Endometrium (tissue), 2 donors: ENCODE measurements around the gene FPGT.
A peak's percentile ranks its signal among the peaks of the same experiment; 100 is the strongest.
"Not testable (repeated sequence)": the region's sequence is repeated elsewhere in the genome, so short reads cannot be mapped to it uniquely, and the experiment has no call there.

Experiments
- FAIRE-seq: peaks from 2 replicates; lab custom pipeline; 2012; peaks lifted over from hg19 to GRCh38; lab: Jason Lieb, UNC
- donor health status: control.
- donor health status: control.

FPGT gene

DNA sequence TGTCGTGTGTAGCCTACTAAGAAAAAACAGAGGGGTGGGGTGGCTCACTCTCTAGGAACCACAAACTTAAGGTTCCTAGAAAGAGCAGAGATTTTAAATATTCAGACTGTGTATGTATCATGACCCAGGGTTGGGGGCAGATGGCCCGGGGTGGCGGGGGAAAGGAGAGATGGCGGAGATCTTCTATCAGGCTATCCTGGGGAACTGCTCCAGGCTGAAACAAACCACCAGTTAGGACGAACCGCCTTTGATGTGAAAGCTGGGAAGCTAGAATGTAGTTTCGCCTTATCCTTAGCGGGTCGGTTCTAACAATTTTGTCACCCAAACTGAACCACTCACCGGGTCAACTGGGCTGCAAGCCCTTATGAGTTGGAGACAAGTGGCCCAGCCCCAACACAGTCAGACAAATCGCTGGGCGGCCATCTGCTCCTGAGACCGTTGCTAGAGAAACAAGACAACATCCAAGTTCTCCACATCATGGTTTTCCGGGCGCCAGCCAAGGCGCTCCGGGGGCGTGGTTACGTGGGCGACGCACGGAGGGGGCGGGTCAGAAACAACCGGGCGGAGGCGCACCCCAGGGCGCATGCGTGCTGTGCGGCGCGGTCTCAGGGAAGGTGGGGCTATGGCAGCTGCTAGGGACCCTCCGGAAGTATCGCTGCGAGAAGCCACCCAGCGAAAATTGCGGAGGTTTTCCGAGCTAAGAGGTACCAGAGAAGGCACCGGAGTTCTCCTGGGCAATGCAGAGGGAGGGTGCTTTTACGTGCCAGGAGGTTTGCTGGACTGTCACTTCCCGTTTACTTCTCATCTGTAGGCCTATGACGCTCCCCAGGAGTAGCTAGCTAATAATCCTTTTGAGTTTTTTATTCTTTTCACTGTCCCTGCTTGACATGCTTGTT, at the start of gene FPGT, which contains the start of gene LRRIQ3:
Gene FPGT (plus strand): TSS at position 586 of the 896 bp plus-strand sequence. CDS start 37 bp downstream, at position 623.
Gene LRRIQ3 (minus strand): TSS at position 520 of the 896 bp plus-strand sequence. CDS start 14,492 bp downstream, outside the sequence.
- peak; percentile 94 for FAIRE-seq

- no peak for FAIRE-seq
Measured at GRCh38 chr1:74160046-74160445, 38.0 kb upstream of the FPGT start.

DNA sequence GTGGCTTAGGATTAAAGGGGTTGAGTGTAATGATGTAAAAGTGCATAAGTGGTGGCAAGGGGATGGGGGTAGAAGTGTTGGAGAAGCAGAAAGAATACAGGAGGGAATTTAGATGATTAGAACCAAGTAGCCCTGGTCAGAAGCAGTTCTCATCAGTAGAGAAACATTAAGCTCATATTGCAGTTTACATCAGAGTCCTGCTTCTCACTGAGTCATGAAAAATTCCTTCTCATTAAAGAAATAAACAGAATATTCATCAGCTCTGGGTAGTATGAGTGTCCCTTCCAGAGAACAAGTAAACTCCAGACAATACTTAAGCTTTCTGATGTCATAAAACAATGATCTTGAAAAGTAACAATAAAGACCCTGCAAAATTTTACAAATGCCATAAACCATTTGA, 36.5 kb upstream of the FPGT start:
- no peak for FAIRE-seq

DNA sequence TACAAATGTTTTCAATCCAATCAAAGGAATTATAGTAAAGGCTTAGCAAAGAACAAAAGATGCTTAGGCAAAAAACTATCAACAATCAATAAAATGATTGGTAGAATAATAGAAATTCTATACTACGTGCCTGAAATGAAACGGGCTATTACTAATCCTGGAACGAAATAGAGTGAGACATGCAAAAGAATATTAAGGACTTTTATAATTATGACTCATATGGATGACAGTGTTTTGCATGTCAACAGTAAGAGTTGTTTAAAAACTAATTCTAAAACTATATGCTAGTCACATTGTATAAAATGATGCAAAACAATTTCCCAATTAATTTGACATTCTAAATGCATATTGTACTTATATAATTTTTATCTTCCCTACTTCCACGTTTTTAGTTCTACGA, 35.7 kb upstream of the FPGT start:
- FAIRE-seq = no peak

- FAIRE-seq = not testable (repeated sequence)
Measured at GRCh38 chr1:74174423-74174822, 23.6 kb upstream of the FPGT start.

GRCh38 chr1:74180490-74180889, 17.6 kb upstream of the FPGT start:
- no peak for FAIRE-seq

DNA sequence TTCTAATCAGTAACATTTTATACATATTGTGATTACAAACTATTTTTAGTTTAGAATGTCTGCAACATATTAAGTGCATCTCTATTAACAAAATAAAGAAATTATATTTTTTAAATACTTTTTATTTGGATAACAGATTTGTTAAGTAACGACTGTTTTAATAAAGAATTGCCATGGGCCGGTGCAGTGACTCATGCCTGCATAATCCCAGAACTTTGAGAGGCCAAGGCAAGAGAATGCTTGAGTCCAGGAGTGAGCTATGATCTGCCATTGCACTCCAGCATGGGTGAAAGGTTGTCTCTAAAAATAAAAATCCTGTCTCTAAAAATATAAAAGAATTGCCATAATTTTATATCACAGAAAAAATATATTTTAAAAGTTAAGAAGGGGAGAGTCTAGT, 4.1 kb upstream of the FPGT start:
- FAIRE-seq = no peak

- FAIRE-seq = no peak
Measured at GRCh38 chr1:74195339-74195738, 2.7 kb upstream of the FPGT start.

GRCh38 chr1:74197255-74197654, 787 bp upstream of the FPGT start:
- FAIRE-seq = no peak

DNA sequence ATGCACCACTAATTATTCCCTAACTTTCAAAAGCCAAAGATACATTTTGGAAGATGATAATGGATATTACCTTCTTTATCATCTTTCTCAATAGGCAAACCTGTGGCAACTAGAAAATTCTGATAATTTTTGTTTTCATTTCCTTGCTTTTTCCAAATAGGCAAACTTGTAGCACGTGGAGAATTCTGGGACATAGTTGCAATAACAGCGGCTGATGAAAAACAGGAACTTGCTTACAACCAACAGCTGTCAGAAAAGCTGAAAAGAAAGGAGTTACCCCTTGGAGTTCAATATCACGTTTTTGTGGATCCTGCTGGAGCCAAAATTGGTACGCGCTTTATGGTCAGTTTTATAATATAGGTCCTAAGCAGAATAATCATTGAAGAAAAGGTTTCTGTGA, 1.5 kb downstream of the FPGT start:
- no peak for FAIRE-seq

DNA sequence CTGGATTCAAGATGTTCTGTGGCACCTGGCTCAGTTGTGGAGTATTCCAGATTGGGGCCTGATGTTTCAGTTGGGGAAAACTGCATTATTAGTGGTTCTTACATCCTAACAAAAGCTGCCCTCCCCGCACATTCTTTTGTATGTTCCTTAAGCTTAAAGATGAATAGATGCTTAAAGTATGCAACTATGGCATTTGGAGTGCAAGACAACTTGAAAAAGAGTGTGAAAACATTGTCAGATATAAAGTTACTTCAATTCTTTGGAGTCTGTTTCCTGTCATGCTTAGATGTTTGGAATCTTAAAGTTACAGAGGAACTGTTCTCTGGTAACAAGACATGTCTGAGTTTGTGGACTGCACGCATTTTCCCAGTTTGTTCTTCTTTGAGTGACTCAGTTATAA, 7.2 kb downstream of the FPGT start:
- FAIRE-seq = no peak

- FAIRE-seq = no peak
Measured at GRCh38 chr1:74215229-74215628, 17.2 kb downstream of the FPGT start.

DNA sequence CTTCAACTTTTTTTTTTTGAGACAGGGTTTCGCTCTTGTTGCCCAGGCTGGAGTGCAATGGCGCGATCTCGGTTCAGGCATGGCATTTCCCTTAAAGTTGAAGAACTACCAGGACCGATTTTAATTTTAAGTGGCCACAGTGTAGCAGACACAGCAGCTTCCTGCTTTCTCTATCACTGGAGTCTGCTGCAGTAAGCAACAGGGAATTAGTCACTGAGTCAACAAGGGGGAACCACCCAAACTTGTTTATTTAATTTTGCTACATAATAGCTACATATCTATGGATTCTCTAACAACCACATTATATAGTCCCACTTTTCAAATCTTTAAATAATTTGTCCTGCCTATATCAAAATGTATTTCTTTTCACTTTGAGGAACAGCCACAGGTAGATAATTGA, 24.7 kb downstream of the FPGT start:
- FAIRE-seq = no peak

- FAIRE-seq = no peak
Measured at GRCh38 chr1:74223453-74223852, 25.4 kb downstream of the FPGT start.

DNA sequence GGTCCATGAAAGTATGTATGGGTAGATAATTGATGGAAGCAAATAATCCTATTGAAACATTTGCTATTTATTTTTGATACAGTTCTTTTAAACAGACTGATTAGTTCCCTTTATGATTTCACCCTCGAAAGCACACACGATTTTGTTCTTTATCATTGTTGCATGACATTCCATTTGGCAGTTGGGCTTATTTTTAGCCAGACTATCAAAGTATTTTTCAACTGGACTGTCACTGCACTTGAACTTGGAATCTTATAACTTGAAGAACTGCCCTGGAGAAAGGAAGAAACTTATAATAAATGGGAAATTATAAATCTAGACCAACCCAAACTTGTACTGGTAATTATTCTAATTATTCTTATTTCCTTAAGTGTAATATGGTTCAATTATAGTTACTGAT, 37.1 kb downstream of the FPGT start, which contains the start of gene TNNI3K:
Gene TNNI3K (plus strand): TSS at position 235 of the 400 bp plus-strand sequence. CDS start 65 bp downstream, at position 300.
- no peak for FAIRE-seq

DNA sequence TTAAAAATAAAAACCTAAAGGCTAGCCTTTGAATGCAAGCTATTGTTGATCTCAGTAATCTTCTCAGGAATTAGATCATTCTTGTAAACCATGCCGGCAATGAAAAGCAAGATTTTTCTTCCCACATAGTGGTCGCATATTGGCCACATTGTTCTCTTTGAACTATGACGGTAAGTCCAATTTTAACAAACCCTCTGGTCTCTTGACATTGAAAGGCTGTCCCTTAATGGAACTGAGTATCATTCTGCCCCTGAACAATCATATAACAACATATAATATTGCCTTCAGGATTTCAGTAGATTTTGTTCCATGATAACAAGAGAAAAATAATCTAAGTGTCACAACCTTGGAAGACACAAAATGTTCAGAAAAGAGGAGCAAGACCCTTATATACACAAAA, 38.4 kb downstream of the FPGT start:
- FAIRE-seq = no peak

- FAIRE-seq = no peak
Measured at GRCh38 chr1:74237035-74237434, 39.0 kb downstream of the FPGT start.

DNA sequence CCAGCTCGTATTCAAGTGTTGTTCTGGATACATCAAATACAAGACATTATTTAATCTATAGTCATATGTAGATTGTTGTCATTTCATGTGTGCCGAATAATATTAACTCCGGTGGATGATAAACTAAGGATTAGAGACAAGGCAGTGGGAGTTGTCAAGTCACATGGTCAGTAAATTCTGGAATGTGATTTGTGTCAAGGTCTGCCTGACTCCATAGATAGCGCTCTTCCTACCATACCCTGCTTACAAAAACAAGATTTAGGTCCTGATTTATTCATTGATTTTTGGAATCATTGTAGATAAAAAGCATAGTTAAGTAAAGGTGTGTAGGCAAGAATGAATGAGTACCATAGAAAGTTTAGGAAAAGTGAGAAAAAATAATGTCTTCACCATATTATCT, 39.7 kb downstream of the FPGT start:
- no peak for FAIRE-seq

DNA sequence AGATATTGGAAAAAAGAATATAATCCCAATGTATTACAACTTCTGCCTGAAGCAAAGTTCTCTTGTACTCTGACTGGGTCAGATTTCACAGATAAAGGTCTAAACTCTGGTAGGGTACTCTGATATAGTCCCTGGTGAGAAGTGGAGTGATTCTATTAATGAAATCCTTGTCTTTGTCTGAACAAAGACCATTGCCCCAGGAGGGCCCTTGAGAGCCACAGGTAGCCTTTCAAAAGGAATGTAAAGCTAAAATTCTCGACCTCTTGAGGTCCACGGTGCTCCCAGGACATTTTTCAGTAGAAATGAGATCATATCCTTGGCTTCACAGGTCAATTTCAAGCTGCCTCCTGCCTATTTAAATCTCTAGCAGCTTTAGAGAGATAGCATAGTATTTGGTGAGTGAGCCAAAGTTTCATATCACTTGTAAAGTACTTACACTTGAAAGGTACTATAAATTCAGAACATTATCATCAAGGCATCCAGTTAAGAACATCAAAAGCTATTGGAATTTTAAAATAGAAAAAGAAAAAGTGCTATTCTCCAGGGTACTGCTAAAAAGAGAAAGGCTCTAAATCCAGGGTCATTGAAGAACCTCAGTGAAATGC, 47.2 kb downstream of the FPGT start:
- FAIRE-seq = no peak

DNA sequence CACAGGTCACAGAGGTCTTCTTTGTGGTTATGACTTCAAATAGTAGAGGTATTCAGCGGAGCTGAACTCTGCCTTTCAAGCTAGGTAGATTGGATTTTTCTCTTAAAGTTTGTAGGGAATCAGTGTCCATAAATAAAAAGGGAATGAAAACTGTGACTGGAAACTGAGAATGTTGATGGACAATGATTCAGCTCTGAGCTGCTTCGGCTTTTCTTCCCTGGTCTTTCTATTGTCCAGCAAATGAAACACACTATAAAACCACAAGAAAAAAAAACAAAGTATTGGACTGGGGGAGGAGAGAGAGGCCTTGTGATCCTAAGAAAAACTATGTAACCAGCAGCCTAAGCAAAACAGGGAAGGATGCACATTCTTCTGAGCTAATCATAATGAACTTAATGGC, 48.3 kb downstream of the FPGT start:
- FAIRE-seq = no peak

DNA sequence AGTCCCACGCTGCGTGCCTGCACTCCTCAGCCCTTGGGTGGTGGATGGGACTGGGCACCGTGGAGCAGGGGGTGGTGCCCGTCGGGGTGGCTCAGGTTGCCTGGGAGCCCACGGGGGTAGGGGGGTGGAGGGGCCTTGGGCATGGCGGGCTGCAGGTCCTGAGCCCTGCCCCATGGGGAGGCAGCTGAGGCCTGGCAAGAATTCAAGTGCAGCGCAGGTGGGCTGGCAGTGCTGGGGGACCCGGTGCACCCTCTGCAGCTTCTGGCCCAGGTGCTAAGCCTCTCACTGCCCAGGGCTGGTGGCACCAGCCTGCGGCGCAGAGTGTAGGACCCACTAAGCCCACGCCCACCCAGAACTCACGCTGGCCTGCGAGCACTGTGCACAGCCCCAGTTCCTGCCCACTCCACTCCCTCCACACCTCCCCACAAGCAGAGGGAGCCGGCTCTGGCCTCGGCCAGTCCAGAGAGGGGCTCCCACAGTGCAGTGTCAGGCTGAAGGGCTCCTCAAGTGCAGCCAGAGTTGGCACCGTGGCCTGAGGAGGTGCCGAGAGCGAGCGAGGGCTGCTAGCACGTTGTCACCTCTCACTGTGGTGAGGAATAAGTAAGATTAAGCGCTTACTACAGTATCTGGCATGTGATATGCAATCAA, 50.0 kb downstream of the FPGT start:
- FAIRE-seq = no peak

DNA sequence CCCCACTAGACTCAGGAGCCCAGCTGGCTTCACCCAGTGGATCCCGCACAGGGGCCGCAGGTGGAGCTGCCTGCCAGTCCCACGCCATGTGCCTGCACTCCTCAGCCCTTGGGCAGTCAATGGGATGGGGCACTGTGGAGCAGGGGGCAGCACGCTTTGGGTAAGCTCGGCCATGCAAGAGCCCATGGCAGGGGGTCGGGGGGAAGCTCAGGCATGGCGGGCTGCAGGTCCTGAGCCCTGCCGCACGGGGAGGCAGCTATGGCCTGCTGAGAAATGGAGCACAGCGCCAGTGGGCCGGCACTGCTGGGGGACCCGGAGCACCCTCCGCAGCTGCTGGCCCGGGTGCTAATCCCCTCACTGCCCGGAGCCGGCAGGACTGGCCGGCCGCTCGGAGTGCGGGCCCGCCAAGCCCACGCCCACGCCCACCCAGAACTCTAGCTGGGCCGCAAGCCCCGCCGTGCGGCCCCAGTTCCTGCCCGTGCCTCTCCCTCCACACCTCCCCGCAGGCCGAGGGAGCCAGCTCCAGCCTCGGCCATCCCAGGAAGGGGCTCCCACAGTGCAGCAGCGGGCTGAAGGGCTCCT, 55.3 kb downstream of the FPGT start:
- FAIRE-seq = not testable (repeated sequence)
